H54 (cell line): ENCODE results near the gene LSM3.

Experiments
- DNase-seq: peaks from one replicate; pipeline ENCODE4 v3.0.0; 2011; ENCODE audit warnings: low spot score, mixed read lengths; ENCODE audit not compliant: insufficient read length
- FAIRE-seq: peaks from 3 replicates; lab custom pipeline; 2011; peaks lifted over from hg19 to GRCh38; lab: Jason Lieb, UNC
- POLR2A ChIP-seq: IDR thresholded peaks from 2 replicates; pipeline ENCODE4 v1.6.1; 2011; ENCODE audit warnings: low read depth, mild to moderate bottlenecking, low read length

LSM3 gene

GRCh38 chr3:14183015-14183577, 4.5 kb downstream of the LSM3 start:
- no peak for FAIRE-seq
- no peak for DNase-seq
- no peak for TF ChIP-seq POLR2A

GRCh38 chr3:14186854-14187458, 8.3 kb downstream of the LSM3 start:
- FAIRE-seq (peak; percentile 64), DNase-seq (no peak)
- TF ChIP-seq POLR2A = no peak

GRCh38 chr3:14188041-14188754, 9.6 kb downstream of the LSM3 start:
- DNase-seq (no peak), FAIRE-seq (no peak)
- TF ChIP-seq POLR2A = no peak

DNA sequence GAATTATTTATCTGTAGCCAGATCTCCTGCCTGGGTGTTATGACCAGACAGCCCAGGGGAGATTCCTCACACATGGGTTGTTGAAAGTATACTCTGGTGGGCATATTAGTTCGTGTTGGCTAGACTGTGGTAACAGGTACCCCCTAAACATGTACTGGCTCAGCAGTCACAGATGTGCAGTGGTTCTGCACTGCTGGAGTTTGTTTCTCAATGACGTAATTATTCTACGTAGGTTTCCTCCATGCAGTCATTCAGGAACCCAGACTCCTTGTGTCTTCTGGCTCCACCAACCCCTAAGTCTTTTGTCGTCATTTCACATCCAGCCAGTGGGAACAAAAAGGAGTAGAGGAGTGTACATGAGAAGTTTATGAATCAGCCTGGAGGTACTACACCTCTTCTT, 16.2 kb downstream of the LSM3 start:
- DNase-seq (no peak), FAIRE-seq (no peak)
- no peak for TF ChIP-seq POLR2A

GRCh38 chr3:14199641-14200040, 21.0 kb downstream of the LSM3 start:
- DNase-seq (no peak), FAIRE-seq (no peak)
- no peak for TF ChIP-seq POLR2A

- no peak for DNase-seq
- no peak for FAIRE-seq
- no peak for TF ChIP-seq POLR2A
These were observed 21.7 kb downstream of the LSM3 start for GRCh38 chr3:14200276-14200675.

DNA sequence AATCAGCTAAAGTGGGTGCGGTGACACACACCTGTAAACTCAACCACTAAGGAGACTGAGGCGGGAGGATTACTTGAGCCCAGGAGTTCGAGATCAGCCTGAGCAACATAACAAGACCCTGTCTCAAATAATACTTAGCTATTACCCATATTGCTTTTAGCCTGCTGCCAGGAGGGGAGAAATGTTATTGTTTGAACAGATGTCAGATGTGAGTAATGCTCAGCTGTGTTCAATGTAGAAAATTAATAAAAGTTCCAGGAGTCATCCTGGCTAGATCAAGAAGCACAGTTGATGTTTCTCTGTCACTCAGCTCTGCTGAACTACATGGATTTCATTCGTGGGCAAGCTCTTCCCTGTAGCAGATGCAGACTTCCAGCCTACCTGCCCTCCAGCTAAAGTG, 22.2 kb downstream of the LSM3 start:
- TF ChIP-seq POLR2A = no peak
- FAIRE-seq (no peak), DNase-seq (no peak)

GRCh38 chr3:14201940-14202684, 23.5 kb downstream of the LSM3 start:
- DNase-seq (no peak), FAIRE-seq (no peak)
- no peak for TF ChIP-seq POLR2A

DNA sequence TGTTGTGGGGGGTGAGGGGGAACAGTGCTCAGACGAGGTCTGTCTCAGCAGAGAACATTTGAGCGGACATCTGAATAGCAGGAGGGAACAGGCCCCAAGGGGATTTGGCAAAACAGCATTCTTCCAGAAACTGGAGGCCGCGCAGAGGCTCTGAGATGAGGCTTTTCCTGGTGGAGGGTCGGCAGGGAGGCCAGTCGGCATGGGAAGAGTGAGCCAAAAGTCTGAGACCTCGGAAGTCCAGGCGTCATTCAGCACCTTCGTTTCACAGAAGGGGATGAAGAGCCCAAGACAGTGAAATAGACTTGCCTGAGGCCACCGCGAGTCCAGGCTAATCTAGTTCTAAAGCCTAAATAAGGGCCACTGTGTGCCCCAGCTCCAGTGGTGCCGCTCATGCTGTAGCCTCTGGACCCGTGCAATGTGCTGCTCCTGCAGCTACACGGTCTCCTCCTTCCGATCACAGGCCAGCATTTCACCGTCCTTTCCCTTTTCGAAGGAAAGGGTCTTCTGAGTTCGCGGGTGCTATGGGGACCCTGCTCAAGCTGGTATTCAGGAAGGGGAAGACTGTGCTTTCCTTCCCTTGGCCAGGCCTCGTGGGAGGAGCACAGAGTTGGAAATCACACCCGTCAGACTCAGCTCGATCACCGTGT, 24.4 kb downstream of the LSM3 start:
- FAIRE-seq (no peak), DNase-seq (no peak)
- no peak for TF ChIP-seq POLR2A

DNA sequence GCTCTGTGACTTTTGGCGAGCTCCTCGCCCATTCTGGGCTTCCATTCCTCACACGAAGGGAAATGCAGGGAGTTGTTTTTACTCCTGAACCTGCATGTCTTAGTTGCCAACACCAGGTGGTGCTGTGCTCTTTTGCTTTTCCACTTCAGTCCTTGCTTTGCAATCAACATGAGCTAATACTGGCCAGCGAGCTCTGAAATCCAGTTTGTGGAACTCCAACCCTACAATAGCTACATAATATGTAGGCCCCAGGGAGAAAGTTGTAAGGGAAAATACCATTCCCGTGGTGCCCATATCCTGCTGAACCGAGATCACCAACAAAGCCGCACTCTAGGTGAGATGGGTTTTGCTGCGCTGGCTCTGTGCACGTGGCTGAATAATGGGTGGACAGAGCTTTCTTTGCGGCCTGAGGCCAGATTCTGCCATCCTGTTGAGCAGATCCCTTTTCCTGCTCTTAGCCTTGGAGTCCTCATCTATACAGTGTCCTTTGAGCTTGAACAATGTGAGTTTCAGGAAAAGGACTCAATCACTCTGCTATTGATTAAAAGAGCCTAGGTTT, 25.0 kb downstream of the LSM3 start:
- peak; percentile 51 for DNase-seq
- peak; percentile 57 for FAIRE-seq
- no peak for TF ChIP-seq POLR2A

DNA sequence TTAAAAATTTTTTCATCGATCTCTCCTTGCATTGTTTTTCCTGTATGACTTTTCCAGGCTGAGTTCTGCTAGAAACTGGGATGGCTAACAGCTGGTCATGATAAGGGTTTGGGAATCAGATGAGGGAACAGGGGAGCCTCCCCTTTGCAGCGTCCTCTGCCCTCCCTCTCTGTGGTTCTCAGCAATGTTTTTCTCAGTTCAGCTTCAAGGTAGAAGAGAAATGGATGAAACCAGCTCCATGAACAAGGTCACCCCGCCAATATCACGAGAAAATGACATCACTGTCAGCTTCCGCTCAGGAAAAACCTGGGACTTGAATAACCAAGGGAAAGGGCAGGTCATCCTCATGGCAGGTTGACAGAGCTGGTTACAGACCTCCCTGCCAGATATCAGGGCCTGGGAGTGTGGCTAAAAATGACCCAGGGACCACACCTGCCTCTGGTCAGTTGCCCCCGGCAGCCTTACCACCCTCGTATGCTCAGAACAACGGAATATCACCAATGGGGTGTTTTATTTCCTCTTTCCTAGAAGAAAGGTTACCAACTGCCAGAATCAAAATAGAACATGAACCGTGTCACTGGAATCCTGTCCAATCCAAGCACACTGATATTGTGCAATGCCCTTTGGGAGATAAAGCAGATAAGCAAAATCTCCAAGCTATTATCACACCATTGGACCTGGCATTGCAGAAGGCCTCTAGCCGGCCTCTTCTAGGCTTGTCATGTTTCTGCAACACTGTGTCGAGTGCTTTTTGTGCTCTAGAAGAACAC, 26.1 kb downstream of the LSM3 start:
- no peak for FAIRE-seq

GRCh38 chr3:14206548-14207177, 28.0 kb downstream of the LSM3 start:
- TF ChIP-seq POLR2A = no peak
- no peak for DNase-seq
- FAIRE-seq = no peak

More for the DNA sequence above, 26.1 kb downstream of the LSM3 start:
- DNase-seq = no peak
- no peak for TF ChIP-seq POLR2A
